Testis (tissue), 2 donors: ENCODE results near the gene AKR1C3.

Source experiments
- POLR2A ChIP-seq: fragments of 450-650 bp; IDR thresholded peaks from one replicate; pipeline ENCODE4 v1.6.1; 2017; ENCODE audit warnings: antibody characterized with exemption, mild to moderate bottlenecking, moderate library complexity
- TF ChIP-seq, protein P1 (sequence below), 3 experiments: fragments of 450-650 bp in 2 of 3; fragments of 200-600 bp in 1 of 3; sonication (generic) in 1 of 3; IDR thresholded peaks; one replicate each; pipeline ENCODE4 v1.5.1; 2016 to 2019; ENCODE audit warnings: antibody characterized with exemption in 3 of 3, mild to moderate bottlenecking in 2 of 3, moderate library complexity in 1 of 3

DNA sequence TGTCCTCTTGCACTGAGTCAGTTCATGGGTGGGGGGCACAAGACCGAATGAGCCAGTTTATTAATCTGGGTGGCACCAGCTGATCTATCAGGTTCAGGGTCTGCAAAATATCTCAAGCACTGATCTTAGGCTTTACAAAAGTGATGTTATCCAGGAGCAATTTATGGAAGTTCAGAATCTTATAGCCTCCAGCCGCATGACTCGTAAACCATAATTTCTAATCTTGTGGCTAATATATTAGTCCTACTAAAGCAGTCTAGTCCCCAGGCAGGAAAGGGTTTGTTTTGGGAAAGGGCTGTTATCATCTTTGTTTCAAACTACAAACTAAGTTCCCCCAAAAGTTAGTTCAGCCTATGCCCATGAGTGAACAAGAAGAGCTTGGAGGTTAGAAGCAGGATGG, 56.9 kb downstream of the AKR1C3 start:
- no peak for TF ChIP-seq POLR2A
- TF ChIP-seq, protein P1, sequence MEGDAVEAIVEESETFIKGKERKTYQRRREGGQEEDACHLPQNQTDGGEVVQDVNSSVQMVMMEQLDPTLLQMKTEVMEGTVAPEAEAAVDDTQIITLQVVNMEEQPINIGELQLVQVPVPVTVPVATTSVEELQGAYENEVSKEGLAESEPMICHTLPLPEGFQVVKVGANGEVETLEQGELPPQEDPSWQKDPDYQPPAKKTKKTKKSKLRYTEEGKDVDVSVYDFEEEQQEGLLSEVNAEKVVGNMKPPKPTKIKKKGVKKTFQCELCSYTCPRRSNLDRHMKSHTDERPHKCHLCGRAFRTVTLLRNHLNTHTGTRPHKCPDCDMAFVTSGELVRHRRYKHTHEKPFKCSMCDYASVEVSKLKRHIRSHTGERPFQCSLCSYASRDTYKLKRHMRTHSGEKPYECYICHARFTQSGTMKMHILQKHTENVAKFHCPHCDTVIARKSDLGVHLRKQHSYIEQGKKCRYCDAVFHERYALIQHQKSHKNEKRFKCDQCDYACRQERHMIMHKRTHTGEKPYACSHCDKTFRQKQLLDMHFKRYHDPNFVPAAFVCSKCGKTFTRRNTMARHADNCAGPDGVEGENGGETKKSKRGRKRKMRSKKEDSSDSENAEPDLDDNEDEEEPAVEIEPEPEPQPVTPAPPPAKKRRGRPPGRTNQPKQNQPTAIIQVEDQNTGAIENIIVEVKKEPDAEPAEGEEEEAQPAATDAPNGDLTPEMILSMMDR (IDR thresholded peaks at IDR 0.05) = no peak
